GM12878 (cell line): ENCODE results near the gene SLC22A6. TPM values are rescaled to one million over a fixed set of nuclear protein-coding genes. Genes with fewer than 3 reads are reported as not detected.

ENCODE experiments used
- ATAC-seq: fragments of 200-7000 bp; cut with Tn5 transposase; 3 replicates; pipeline ENCODE4 v1.9.1; 2020; ENCODE audit warnings: mild to moderate bottlenecking, moderate library complexity
- BruUV-seq: library from RNA; stranded (reverse); fragments of 400-500 nt; replicated peaks from 2 replicates; lab custom pipeline; 2021; lab: Mats Ljungman, UMichigan
- CTCF ChIA-PET: fragments of 300-600 bp; sonication (Branson Sonifier 250); formaldehyde crosslinking; extraction: SDS; loops from one replicate; lab custom pipeline; 2021; ENCODE audit warnings: inconsistent platforms; lab: Yijun Ruan, JAX
- POLR2A ChIA-PET: fragments of 350-600 bp; formaldehyde crosslinking; extraction: SDS; loops from one replicate; lab custom pipeline; 2021; ENCODE audit warnings: inconsistent platforms; lab: Charles Lee
- RAD21 ChIA-PET: fragments of 300-600 bp; sonication (Branson Sonifier 250); formaldehyde crosslinking; loops from one replicate; lab custom pipeline; 2023; ENCODE audit warnings: antibody characterized with exemption; ENCODE audit not compliant: unreplicated experiment; lab: Charles Lee
- SMC1A ChIA-PET: fragments of 300-600 bp; sonication (Branson Sonifier 250); formaldehyde crosslinking; loops from one replicate; lab custom pipeline; 2023; ENCODE audit not compliant: unreplicated experiment, uncharacterized antibody; lab: Charles Lee
- DNase-seq: peaks from one replicate; pipeline ENCODE4 v3.0.0-alpha.2; 2011; ENCODE audit warnings: low read depth, low spot score
- FAIRE-seq: peaks from 3 replicates; lab custom pipeline; 2011; peaks lifted over from hg19 to GRCh38; lab: Jason Lieb, UNC
- H2AFZ ChIP-seq: 2 replicates; pipeline ENCODE4 v1.6.0; 2011; ENCODE audit warnings: low read depth, low read length, control low read depth; ENCODE audit not compliant: control insufficient read depth
- H3K27ac ChIP-seq: 2 replicates; pipeline ENCODE4 v1.5.1; 2011; ENCODE audit warnings: control low read depth; ENCODE audit not compliant: control insufficient read depth, insufficient read depth
- H3K27me3 ChIP-seq, 2 experiments: replicated peaks in 1 of 2; 2 replicates each; pipeline versions ENCODE4 v1.6.0 to v1.6.1; 2011; ENCODE audit warnings: low read length in 1 of 2; ENCODE audit not compliant: control insufficient read depth in 2 of 2, insufficient read depth in 2 of 2
- H3K36me3 ChIP-seq, 2 experiments: 2 replicates each; pipeline ENCODE4 v1.5.1; 2011; ENCODE audit warnings: low read length in 1 of 2; ENCODE audit not compliant: control insufficient read depth in 2 of 2, insufficient read depth in 2 of 2
- H3K4me1 ChIP-seq: 2 replicates; pipeline ENCODE4 v1.6.1; 2011; ENCODE audit warnings: mild to moderate bottlenecking, low read length, moderate library complexity, mixed read lengths; ENCODE audit not compliant: control insufficient read depth, insufficient read depth
- H3K4me2 ChIP-seq: 2 replicates; pipeline ENCODE4 v1.6.0; 2011; ENCODE audit warnings: control low read depth; ENCODE audit not compliant: control insufficient read depth, insufficient read depth
- H3K4me3 ChIP-seq: fragments of 200-600 bp; sonication (generic); 2 replicates; pipeline ENCODE4 v1.5.1; 2016
- H3K79me2 ChIP-seq: 2 replicates; pipeline ENCODE4 v1.6.0; 2011; ENCODE audit warnings: low read length; ENCODE audit not compliant: control insufficient read depth, insufficient read depth
- H3K9ac ChIP-seq: 2 replicates; pipeline ENCODE4 v1.8.0; 2011; ENCODE audit warnings: low read length, control low read depth, mixed read lengths; ENCODE audit not compliant: control insufficient read depth, insufficient read depth
- H3K9me3 ChIP-seq: replicated peaks from 3 replicates; pipeline ENCODE4 v1.5.1; 2011; ENCODE audit warnings: mild to moderate bottlenecking, low read length; ENCODE audit not compliant: control insufficient read depth, insufficient read depth
- H4K20me1 ChIP-seq: 2 replicates; pipeline ENCODE4 v1.6.0; 2011; ENCODE audit not compliant: control insufficient read depth, insufficient read depth
- BACH1 ChIP-seq: fragments of 450-650 bp; IDR thresholded peaks from 2 replicates; pipeline ENCODE4 v1.6.1; 2017; ENCODE audit warnings: mild to moderate bottlenecking, borderline replicate concordance
- BRCA1 ChIP-seq: IDR thresholded peaks from 2 replicates; pipeline ENCODE4 v1.6.1; 2011; ENCODE audit warnings: low read depth, low read length, improper control_type of control experiment
- EGR1 ChIP-seq, 2 experiments: IDR thresholded peaks; 1 replicate in 1 of 2; 2 replicates in 1 of 2; pipeline ENCODE4 v1.6.1; 2011 to 2012; ENCODE audit warnings: low read depth in 2 of 2, low read length in 2 of 2, borderline replicate concordance in 1 of 2, mild to moderate bottlenecking in 1 of 2, moderate library complexity in 1 of 2
- ESRRA ChIP-seq: IDR thresholded peaks from 2 replicates; pipeline ENCODE4 v1.6.1; 2012; ENCODE audit warnings: mild to moderate bottlenecking, low read length, improper control_type of control experiment
- JUNB ChIP-seq: IDR thresholded peaks from 2 replicates; pipeline ENCODE4 v1.6.1; 2016; ENCODE audit warnings: antibody characterized with exemption, mild to moderate bottlenecking
- WRNIP1 ChIP-seq: IDR thresholded peaks from 2 replicates; pipeline ENCODE4 v1.6.1; 2011; ENCODE audit warnings: low read depth, low read length, improper control_type of control experiment, borderline replicate concordance
- WGBS: methylation state at CpG from one replicate; pipeline ENCODE4 v1.1.6; 2016; ENCODE audit warnings: low lambda C conversion rate; ENCODE audit not compliant: insufficient replicate concordance, insufficient coverage; ENCODE audit errors: missing lambda C conversion rate; 5-methylcytosine and 5-hydroxymethylcytosine counted together
- in situ Hi-C: fragments of 300-500 bp; cut with MboI; formaldehyde crosslinking; loops from 9 replicates; pipeline ENCODE4 v1.14.3; 2018; ENCODE audit warnings: mixed read lengths
- intact Hi-C: fragments of 100-400 bp; cut with micrococcal nuclease; formaldehyde crosslinking; loops from one replicate; pipeline ENCODE4 v1.14.2; 2022; ENCODE audit not compliant: unreplicated experiment
- polyA plus RNA-seq, 11 experiments: library from polyadenylated mRNA; depleted of rRNA in 4 of 11; unstranded in 6 of 11; stranded (reverse) in 5 of 11; fragments of >200 nt; fragmentation: Nextera tagmentation in 4 of 11; fragmentation: Illumina TruSeq in 1 of 11; extraction: Ambion mirVana in 4 of 11; extraction: Trizol in 1 of 11; gene quantifications; 1 replicate in 1 of 11; 2 replicates in 10 of 11; pipeline versions ENCODE4 v1.2.1 to v1.2.3, GENCODE V29; 2011 to 2016; ENCODE audit warnings: inconsistent platforms in 2 of 11, missing spikeins in 2 of 11, low read depth in 1 of 11
- total RNA-seq, 4 experiments: library from RNA; depleted of rRNA in 3 of 4; stranded (reverse); fragments of >200 nt in 3 of 4; fragmentation: Illumina TruSeq in 1 of 4; extraction: Trizol in 1 of 4; gene quantifications; 2 replicates each; pipeline versions ENCODE4 v1.2.1 to v1.2.3, GENCODE V29; 2013 to 2021
- TF ChIP-seq, protein P1 (sequence below), 3 experiments: IDR thresholded peaks in 2 of 3; conservative IDR thresholded peaks in 1 of 3; 2 replicates each; pipeline ENCODE4 v1.5.1; 2011; ENCODE audit warnings: low read depth in 3 of 3, low read length in 3 of 3, mild to moderate bottlenecking in 3 of 3, control low read depth in 2 of 3, moderate library complexity in 2 of 3, inconsistent platforms in 1 of 3, mixed read lengths in 1 of 3; ENCODE audit not compliant: control insufficient read depth in 2 of 3, insufficient read depth in 1 of 3; ENCODE audit errors: extremely low read depth in 1 of 3
- TF ChIP-seq, protein P2 (sequence below): fragments of 150-350 bp; IDR thresholded peaks from 2 replicates; pipeline ENCODE4 v1.6.1; 2016; ENCODE audit warnings: low read depth, low read length

Gene SLC22A6
- total and polyA plus RNA-seq, 10 of the 15 experiments (the other 5 are each of a cell fraction or from before 2014, with no cell fraction given): not detected

DNA sequence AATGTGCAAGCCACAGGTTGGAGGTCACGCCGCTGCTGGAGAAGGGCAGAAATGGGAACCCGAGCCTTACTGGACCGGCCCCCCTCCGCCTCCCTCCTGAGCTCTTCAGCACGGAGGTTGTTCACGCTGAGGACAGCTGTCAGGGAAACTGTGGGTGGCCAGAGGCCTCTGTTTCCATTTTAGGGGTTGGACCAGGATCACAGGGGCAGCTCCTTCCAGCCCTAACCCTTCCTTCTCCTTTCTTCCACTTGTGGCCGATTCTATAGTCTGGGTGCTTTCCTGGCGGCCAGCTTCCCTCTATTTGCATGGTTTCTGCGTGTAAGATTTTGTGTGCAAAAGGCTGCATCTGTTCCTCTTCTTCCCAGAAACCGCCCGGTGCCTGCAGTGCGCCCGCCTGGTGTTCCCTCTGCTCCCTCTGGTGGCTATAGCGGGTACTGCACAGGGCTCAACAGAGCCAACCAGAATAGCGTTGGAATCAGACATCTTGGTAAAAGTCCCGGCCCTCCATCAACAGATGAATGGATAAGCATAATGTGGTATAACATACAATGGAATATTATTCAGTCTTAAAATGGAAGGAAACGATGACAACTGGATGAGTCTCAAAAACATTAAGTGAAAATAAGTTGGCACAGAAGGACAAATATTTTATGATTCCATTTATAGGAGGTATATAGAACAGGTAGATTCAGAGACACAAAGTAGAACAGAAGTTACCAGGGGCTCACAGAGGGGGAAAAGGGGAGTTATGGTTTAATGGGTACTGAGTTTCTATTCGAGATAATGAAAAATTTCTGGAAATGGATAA is 39.3 kb upstream of the SLC22A6 start (continued):
- TF ChIP-seq, protein P1, sequence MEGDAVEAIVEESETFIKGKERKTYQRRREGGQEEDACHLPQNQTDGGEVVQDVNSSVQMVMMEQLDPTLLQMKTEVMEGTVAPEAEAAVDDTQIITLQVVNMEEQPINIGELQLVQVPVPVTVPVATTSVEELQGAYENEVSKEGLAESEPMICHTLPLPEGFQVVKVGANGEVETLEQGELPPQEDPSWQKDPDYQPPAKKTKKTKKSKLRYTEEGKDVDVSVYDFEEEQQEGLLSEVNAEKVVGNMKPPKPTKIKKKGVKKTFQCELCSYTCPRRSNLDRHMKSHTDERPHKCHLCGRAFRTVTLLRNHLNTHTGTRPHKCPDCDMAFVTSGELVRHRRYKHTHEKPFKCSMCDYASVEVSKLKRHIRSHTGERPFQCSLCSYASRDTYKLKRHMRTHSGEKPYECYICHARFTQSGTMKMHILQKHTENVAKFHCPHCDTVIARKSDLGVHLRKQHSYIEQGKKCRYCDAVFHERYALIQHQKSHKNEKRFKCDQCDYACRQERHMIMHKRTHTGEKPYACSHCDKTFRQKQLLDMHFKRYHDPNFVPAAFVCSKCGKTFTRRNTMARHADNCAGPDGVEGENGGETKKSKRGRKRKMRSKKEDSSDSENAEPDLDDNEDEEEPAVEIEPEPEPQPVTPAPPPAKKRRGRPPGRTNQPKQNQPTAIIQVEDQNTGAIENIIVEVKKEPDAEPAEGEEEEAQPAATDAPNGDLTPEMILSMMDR (IDR thresholded peaks at IDR 0.05 in 2 of 3, conservative IDR thresholded peaks at IDR 0.05 in 1 of 3; ENCODE audit: control insufficient read depth in 2 of 3, extremely low read depth in 1 of 3, insufficient read depth in 1 of 3, low read depth in 3 of 3, low read length in 3 of 3): peak; percentile 98 to 100 (median 99)
- TF ChIP-seq WRNIP1: no peak

DNA sequence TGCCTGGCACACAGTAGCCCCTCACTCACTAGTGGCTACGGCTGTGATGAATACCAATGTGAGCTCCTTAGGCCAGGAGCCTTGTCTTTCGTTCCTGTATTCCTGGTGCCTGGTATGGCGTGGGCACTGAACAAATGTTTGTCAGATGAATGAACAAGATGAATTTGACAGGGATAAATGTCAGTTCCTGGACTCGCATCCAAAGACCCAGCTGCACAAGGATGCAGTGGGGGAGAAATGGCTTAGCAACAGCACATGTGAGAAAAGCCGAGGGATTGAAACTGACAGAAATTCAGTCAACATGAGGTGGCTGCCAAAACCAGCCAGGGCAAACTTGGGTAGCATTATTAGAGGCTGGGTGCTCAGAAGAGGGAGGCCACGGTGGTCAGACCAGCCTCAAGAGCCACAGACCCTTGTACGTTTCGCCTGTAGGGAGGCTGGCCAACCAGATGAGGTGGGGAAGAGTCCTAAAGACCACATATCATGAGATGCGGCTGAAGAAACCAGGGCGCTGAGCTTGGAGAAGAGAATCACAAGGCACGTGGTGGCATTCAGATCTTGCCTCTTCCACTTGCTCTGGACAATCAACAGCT is 38.6 kb upstream of the SLC22A6 start:
- ATAC-seq: no peak
- 54% methylated on average over 11 of the region's 11 CpGs for WGBS
- no peaks in the 10 kb centered on the region for H3K36me3 ChIP-seq
- no peak overlapping the region for H3K4me2 ChIP-seq
- H3K9me3 ChIP-seq: no peaks in the 10 kb centered on the region
- in situ Hi-C loops (loop anchor here (5.0 kb wide), 1 partner anchor 116 kb away; no protein-coding TSS in a partner anchor), intact Hi-C loops (no loop called here)
- H3K9ac ChIP-seq: no peak overlapping the region
- no peak overlapping the region for H3K27ac ChIP-seq
- H3K4me1 ChIP-seq: peaks cover 3% of the 10 kb centered on the region; the same call in 1 of the 2 replicates
- H2AFZ ChIP-seq: no peak overlapping the region
- no peak for FAIRE-seq
- no TSS peak for BruUV-seq
- RAD21 ChIA-PET: interaction anchor here (0.6 to 4.7 kb wide), 6 partner anchors 15 to 120 kb away, joined by 3 to 71 read pairs (median 12); no protein-coding TSS in a partner anchor
- H3K4me3 ChIP-seq: no peak overlapping the region
- H4K20me1 ChIP-seq: peaks cover 4% of the 10 kb centered on the region; the same call in 1 of the 2 replicates
- TF ChIP-seq EGR1 (IDR thresholded peaks at IDR 0.05; ENCODE audit: borderline replicate concordance in 1 of 2, low read depth in 2 of 2, low read length in 2 of 2) (no peak), ESRRA (no peak), BACH1 (no peak), BRCA1 (no peak), JUNB (no peak)
- TF ChIP-seq, protein P2, sequence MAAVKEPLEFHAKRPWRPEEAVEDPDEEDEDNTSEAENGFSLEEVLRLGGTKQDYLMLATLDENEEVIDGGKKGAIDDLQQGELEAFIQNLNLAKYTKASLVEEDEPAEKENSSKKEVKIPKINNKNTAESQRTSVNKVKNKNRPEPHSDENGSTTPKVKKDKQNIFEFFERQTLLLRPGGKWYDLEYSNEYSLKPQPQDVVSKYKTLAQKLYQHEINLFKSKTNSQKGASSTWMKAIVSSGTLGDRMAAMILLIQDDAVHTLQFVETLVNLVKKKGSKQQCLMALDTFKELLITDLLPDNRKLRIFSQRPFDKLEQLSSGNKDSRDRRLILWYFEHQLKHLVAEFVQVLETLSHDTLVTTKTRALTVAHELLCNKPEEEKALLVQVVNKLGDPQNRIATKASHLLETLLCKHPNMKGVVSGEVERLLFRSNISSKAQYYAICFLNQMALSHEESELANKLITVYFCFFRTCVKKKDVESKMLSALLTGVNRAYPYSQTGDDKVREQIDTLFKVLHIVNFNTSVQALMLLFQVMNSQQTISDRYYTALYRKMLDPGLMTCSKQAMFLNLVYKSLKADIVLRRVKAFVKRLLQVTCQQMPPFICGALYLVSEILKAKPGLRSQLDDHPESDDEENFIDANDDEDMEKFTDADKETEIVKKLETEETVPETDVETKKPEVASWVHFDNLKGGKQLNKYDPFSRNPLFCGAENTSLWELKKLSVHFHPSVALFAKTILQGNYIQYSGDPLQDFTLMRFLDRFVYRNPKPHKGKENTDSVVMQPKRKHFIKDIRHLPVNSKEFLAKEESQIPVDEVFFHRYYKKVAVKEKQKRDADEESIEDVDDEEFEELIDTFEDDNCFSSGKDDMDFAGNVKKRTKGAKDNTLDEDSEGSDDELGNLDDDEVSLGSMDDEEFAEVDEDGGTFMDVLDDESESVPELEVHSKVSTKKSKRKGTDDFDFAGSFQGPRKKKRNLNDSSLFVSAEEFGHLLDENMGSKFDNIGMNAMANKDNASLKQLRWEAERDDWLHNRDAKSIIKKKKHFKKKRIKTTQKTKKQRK: no peak
- SMC1A ChIA-PET: interaction anchor here (1.3 to 7.7 kb wide), 2 partner anchors 32 to 117 kb away, joined by 3 to 116 read pairs; no protein-coding TSS in a partner anchor
- no peak for DNase-seq
- no peaks in the 10 kb centered on the region for H3K79me2 ChIP-seq
- CTCF ChIA-PET: interaction anchor here (0.9 to 8.3 kb wide), 19 partner anchors 11 to 683 kb away, joined by 3 to 327 read pairs (median 4); no protein-coding TSS in a partner anchor
- POLR2A ChIA-PET: interaction anchor here (1.2 to 1.3 kb wide), 2 partner anchors 117 to 121 kb away, joined by 4 read pairs; no protein-coding TSS in a partner anchor
- H3K27me3 ChIP-seq: no peaks in the 10 kb centered on the region
